ENCODE measurements around the gene SNX9. TPM values are rescaled to one million over a fixed set of nuclear protein-coding genes. Genes with fewer than 3 reads are reported as not detected.

Gene SNX9
- total RNA-seq, 1 experiment from 2014 or later: 11.1 TPM

GRCh38 chr6:157977176-157977804, 154.2 kb downstream of the SNX9 start:
- DNase-seq (ENCODE audit: low spot score): no peak

- no peak for DNase-seq (ENCODE audit: low spot score)
These were observed 155.2 kb downstream of the SNX9 start for GRCh38 chr6:157978021-157978783.

GRCh38 chr6:157980288-157981131, 157.5 kb downstream of the SNX9 start:
- DNase-seq (ENCODE audit: low spot score): no peak

GRCh38 chr6:157981132-157981394, 158.0 kb downstream of the SNX9 start:
- DNase-seq (ENCODE audit: low spot score): no peak

- DNase-seq (ENCODE audit: low spot score): peak; percentile 74
These were observed 158.5 kb downstream of the SNX9 start, which contains the start of gene SYNJ2 for GRCh38 chr6:157981395-157982101. Gene SYNJ2, plus strand, starts transcription at chr6:157981863. Its CDS starts 99 bp downstream, at chr6:157981962.

GRCh38 chr6:157982102-157982562, 159.1 kb downstream of the SNX9 start:
- DNase-seq (ENCODE audit: low spot score): peak; percentile 58

- peak; percentile 75 for DNase-seq (ENCODE audit: low spot score)
These were observed 159.7 kb downstream of the SNX9 start for GRCh38 chr6:157982563-157983405.

- no peak for DNase-seq (ENCODE audit: low spot score)
These were observed 160.5 kb downstream of the SNX9 start for GRCh38 chr6:157983406-157984119.

GRCh38 chr6:157984128-157984527, 161.1 kb downstream of the SNX9 start:
- DNase-seq (ENCODE audit: low spot score): no peak

- no peak for DNase-seq (ENCODE audit: low spot score)
These were observed 161.7 kb downstream of the SNX9 start for GRCh38 chr6:157984686-157985225.

GRCh38 chr6:157985378-157986155, 162.5 kb downstream of the SNX9 start:
- DNase-seq (ENCODE audit: low spot score): peak; percentile 42

- DNase-seq (ENCODE audit: low spot score): no peak
These were observed 165.0 kb downstream of the SNX9 start for GRCh38 chr6:157987788-157988699.

GRCh38 chr6:157988700-157989063, 165.6 kb downstream of the SNX9 start:
- DNase-seq (ENCODE audit: low spot score): no peak

- DNase-seq (ENCODE audit: low spot score): peak; percentile 83
These were observed 166.7 kb downstream of the SNX9 start for GRCh38 chr6:157989541-157990289.

- DNase-seq (ENCODE audit: low spot score): no peak
These were observed 167.4 kb downstream of the SNX9 start for GRCh38 chr6:157990321-157991066.

- DNase-seq (ENCODE audit: low spot score): no peak
These were observed 168.0 kb downstream of the SNX9 start for GRCh38 chr6:157991067-157991432.

- no peak for DNase-seq (ENCODE audit: low spot score)
These were observed 170.0 kb downstream of the SNX9 start for GRCh38 chr6:157993076-157993475.

Measured in HT-29 (cell line).